ENCODE data around the gene CDX4. TPM values are rescaled to one million over a fixed set of nuclear protein-coding genes. Genes with fewer than 3 reads are reported as not detected.

Gene CDX4
- total and polyA plus RNA-seq, 2 experiments from 2014 or later = 2.0 to 2.7 TPM

DNA sequence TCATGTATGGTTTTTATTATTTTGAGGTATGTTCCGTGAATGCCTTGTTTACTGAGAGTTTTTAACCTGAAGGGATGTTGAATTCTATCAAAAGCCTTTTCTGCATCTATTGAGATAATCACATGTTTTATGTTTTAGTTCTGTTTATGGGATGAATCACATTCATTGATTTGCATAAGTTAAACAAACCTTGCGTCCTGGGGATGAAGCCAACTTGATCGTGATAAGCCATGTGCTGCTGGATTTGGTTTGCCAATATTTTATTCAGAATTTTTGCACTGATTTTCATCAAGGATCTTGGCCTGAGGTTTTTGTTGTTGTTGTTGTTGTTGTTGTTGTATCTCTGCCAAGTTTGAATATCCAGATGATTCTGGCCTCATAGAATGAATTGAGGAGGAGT lies 43.8 kb downstream of the CDX4 start:
- ATAC-seq (no peak), DNase-seq (ENCODE audit: low spot score) (no peak)
- H3K4me3 ChIP-seq = no peak overlapping the region
- H3K9me2 ChIP-seq (ENCODE audit: insufficient read depth) = no peaks in the 10 kb centered on the region
- H3K4me2 ChIP-seq = no peak overlapping the region
- no peak overlapping the region for H2AFZ ChIP-seq
- no peak overlapping the region for H3K27ac ChIP-seq (ENCODE audit: low read depth)
- Mint-ChIP-seq H3K36me3 (ENCODE audit: low read depth) (no peaks in the 10 kb centered on the region), H3K9me3 (no peaks in the 10 kb centered on the region; the same call in 1 of the 3 replicates), H3K4me1 (peaks cover 3% of the 10 kb centered on the region; the same call in 1 of the 3 replicates), H3K27me3 (ENCODE audit: insufficient read depth, low read depth, poor library complexity) (no peaks in the 10 kb centered on the region), H3K4me3 (no peak overlapping the region), H3K27ac (no peak overlapping the region)
- TF ChIP-seq EZH2 (IDR thresholded peaks at IDR 0.05; ENCODE audit: low read depth, unreplicated experiment) (no peak), ZNF331 (CRISPR knock-in tag; IDR thresholded peaks at IDR 0.05; ENCODE audit: low read depth) (no peak), JUNB (IDR thresholded peaks at IDR 0.05; ENCODE audit: unreplicated experiment) (no peak), REST (IDR thresholded peaks at IDR 0.05; ENCODE audit: unreplicated experiment) (no peak), ZNF462 (CRISPR knock-in tag; IDR thresholded peaks at IDR 0.05) (no peak), NANOG (IDR thresholded peaks at IDR 0.05; ENCODE audit: borderline replicate concordance) (no peak), CREB1 (CRISPR knock-in tag; IDR thresholded peaks at IDR 0.05; ENCODE audit: low read depth) (no peak), ZNF114 (CRISPR knock-in tag; IDR thresholded peaks at IDR 0.05) (no peak), EZH2phosphoT487 (IDR thresholded peaks at IDR 0.05; ENCODE audit: unreplicated experiment) (no peak), STAT1 (IDR thresholded peaks at IDR 0.05; ENCODE audit: unreplicated experiment) (no peak), ETS1 (IDR thresholded peaks at IDR 0.05) (no peak)
- TF ChIP-seq, protein P1, sequence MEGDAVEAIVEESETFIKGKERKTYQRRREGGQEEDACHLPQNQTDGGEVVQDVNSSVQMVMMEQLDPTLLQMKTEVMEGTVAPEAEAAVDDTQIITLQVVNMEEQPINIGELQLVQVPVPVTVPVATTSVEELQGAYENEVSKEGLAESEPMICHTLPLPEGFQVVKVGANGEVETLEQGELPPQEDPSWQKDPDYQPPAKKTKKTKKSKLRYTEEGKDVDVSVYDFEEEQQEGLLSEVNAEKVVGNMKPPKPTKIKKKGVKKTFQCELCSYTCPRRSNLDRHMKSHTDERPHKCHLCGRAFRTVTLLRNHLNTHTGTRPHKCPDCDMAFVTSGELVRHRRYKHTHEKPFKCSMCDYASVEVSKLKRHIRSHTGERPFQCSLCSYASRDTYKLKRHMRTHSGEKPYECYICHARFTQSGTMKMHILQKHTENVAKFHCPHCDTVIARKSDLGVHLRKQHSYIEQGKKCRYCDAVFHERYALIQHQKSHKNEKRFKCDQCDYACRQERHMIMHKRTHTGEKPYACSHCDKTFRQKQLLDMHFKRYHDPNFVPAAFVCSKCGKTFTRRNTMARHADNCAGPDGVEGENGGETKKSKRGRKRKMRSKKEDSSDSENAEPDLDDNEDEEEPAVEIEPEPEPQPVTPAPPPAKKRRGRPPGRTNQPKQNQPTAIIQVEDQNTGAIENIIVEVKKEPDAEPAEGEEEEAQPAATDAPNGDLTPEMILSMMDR (conservative IDR thresholded peaks at IDR 0.05; ENCODE audit: low read depth in 2 of 2) = no peak
- H3K4me1 ChIP-seq (ENCODE audit: insufficient read depth) = no peaks in the 10 kb centered on the region
- H3K27me3 ChIP-seq (ENCODE audit: insufficient read depth) = no peaks in the 10 kb centered on the region
- no peaks in the 10 kb centered on the region for H3F3A ChIP-seq (replicated peaks; ENCODE audit: low read depth)
- no peaks in the 10 kb centered on the region for H3K79me2 ChIP-seq (replicated peaks; ENCODE audit: insufficient read depth)
- no peaks in the 10 kb centered on the region for H3K36me3 ChIP-seq (ENCODE audit: insufficient read depth)
- H4K20me1 ChIP-seq (replicated peaks; ENCODE audit: insufficient read depth) = no peaks in the 10 kb centered on the region

Measured in GM23338 (cell line).